ENCODE data around the gene DTNB. TPM values are rescaled to one million over a fixed set of nuclear protein-coding genes. Genes with fewer than 3 reads are reported as not detected.

DTNB gene
- total RNA-seq, 1 experiment from 2014 or later: 19.6 TPM

DNA sequence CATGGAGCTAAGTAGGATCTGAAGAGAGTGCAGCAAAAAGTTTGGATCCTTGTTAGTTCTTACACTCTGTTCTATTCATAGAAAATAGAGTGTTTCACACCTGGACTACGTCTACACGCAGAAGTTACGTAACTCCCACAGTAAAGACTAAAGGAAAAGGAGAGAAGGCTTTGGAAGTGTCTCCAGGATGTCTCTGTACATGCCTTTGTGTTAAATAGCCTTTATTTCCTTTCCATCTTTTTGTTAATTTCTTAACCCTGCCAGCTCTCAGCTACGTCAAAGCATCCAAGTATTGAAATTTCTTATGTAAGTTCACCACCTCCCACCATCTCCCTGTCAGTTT is 8.4 kb downstream of the DTNB start:
- H3K4me3 ChIP-seq (ENCODE audit: low read depth, low read length, poor library complexity, severe bottlenecking): no peak overlapping the region
- POLR2A ChIA-PET (ENCODE audit: low non-redundant PET): no interaction called here
- BruUV-seq (replicated peaks): no TSS peak
- no peak for DNase-seq (ENCODE audit: low spot score)
- no peaks in the 10 kb centered on the region for H3K27me3 ChIP-seq (replicated peaks; ENCODE audit: insufficient read depth, low read depth, low read length, poor library complexity)
- CTCF ChIA-PET: interaction anchor here (0.6 to 1.8 kb wide), 8 partner anchors 12 to 690 kb away, joined by 3 to 12 read pairs (median 4); no protein-coding TSS in a partner anchor
- TF ChIP-seq, protein P1, sequence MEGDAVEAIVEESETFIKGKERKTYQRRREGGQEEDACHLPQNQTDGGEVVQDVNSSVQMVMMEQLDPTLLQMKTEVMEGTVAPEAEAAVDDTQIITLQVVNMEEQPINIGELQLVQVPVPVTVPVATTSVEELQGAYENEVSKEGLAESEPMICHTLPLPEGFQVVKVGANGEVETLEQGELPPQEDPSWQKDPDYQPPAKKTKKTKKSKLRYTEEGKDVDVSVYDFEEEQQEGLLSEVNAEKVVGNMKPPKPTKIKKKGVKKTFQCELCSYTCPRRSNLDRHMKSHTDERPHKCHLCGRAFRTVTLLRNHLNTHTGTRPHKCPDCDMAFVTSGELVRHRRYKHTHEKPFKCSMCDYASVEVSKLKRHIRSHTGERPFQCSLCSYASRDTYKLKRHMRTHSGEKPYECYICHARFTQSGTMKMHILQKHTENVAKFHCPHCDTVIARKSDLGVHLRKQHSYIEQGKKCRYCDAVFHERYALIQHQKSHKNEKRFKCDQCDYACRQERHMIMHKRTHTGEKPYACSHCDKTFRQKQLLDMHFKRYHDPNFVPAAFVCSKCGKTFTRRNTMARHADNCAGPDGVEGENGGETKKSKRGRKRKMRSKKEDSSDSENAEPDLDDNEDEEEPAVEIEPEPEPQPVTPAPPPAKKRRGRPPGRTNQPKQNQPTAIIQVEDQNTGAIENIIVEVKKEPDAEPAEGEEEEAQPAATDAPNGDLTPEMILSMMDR (conservative IDR thresholded peaks at IDR 0.05; ENCODE audit: low read depth, low read length): 0 out of 2 replicates have a peak, but pooled peaks have one; percentile 5
- no peak for TF ChIP-seq EZH2 (IDR thresholded peaks at IDR 0.05; ENCODE audit: borderline replicate concordance, low read depth, low read length, poor library complexity, severe bottlenecking)
- H3K9me3 ChIP-seq (ENCODE audit: low read depth, low read length, poor library complexity, severe bottlenecking): no peaks in the 10 kb centered on the region
- no peaks in the 10 kb centered on the region for H3K36me3 ChIP-seq (ENCODE audit: insufficient read depth, low read length, poor library complexity, severe bottlenecking)
- H3K4me1 ChIP-seq (ENCODE audit: insufficient read depth, low read length, poor library complexity, severe bottlenecking): peaks cover 15% of the 10 kb centered on the region
- H3K27ac ChIP-seq (ENCODE audit: low read depth, low read length, poor library complexity, severe bottlenecking): no peak overlapping the region
- intact Hi-C loops (cut with micrococcal nuclease; ENCODE audit: unreplicated experiment): loop anchor here (2.0 to 10.0 kb wide), 2 partner anchors 58 to 360 kb away; no protein-coding TSS in a partner anchor

- CTCF ChIA-PET: interaction anchor here (0.6 to 1.8 kb wide), 9 partner anchors 10 to 689 kb away, joined by 3 to 12 read pairs (median 3); partner anchors contain the start of gene DTNB
- no peak overlapping the region for H3K4me3 ChIP-seq (ENCODE audit: low read depth, low read length, poor library complexity, severe bottlenecking)
- H3K27me3 ChIP-seq (replicated peaks; ENCODE audit: insufficient read depth, low read depth, low read length, poor library complexity): no peaks in the 10 kb centered on the region
- no TSS peak for BruUV-seq (replicated peaks)
- peak; percentile 83 for DNase-seq (ENCODE audit: low spot score)
- H3K36me3 ChIP-seq (ENCODE audit: insufficient read depth, low read length, poor library complexity, severe bottlenecking): no peaks in the 10 kb centered on the region
- POLR2A ChIA-PET (ENCODE audit: low non-redundant PET): no interaction called here
- intact Hi-C loops (cut with micrococcal nuclease; ENCODE audit: unreplicated experiment): loop anchor here (2.0 to 10.0 kb wide), 2 partner anchors 58 to 360 kb away; no protein-coding TSS in a partner anchor
- no peak overlapping the region for H3K27ac ChIP-seq (ENCODE audit: low read depth, low read length, poor library complexity, severe bottlenecking)
- peaks cover 15% of the 10 kb centered on the region for H3K4me1 ChIP-seq (ENCODE audit: insufficient read depth, low read length, poor library complexity, severe bottlenecking)
- no peaks in the 10 kb centered on the region for H3K9me3 ChIP-seq (ENCODE audit: low read depth, low read length, poor library complexity, severe bottlenecking)
- no peak for TF ChIP-seq EZH2 (IDR thresholded peaks at IDR 0.05; ENCODE audit: borderline replicate concordance, low read depth, low read length, poor library complexity, severe bottlenecking)
- TF ChIP-seq, protein P1 (conservative IDR thresholded peaks at IDR 0.05; ENCODE audit: low read depth, low read length): peak; percentile 86
Measured at GRCh38 chr2:25664183-25664964, 9.0 kb downstream of the DTNB start.

- intact Hi-C loops (cut with micrococcal nuclease; ENCODE audit: unreplicated experiment): no loop called here
- ChIA-PET POLR2A (ENCODE audit: low non-redundant PET) (no interaction called here), CTCF (no interaction called here)
- Histone ChIP-seq H3K27ac (ENCODE audit: low read depth, low read length, poor library complexity, severe bottlenecking) (no peak overlapping the region), H3K4me1 (ENCODE audit: insufficient read depth, low read length, poor library complexity, severe bottlenecking) (peaks cover 4% of the 10 kb centered on the region), H3K36me3 (ENCODE audit: insufficient read depth, low read length, poor library complexity, severe bottlenecking) (no peaks in the 10 kb centered on the region), H3K4me3 (ENCODE audit: low read depth, low read length, poor library complexity, severe bottlenecking) (no peak overlapping the region), H3K27me3 (replicated peaks; ENCODE audit: insufficient read depth, low read depth, low read length, poor library complexity) (no peaks in the 10 kb centered on the region), H3K9me3 (ENCODE audit: low read depth, low read length, poor library complexity, severe bottlenecking) (no peaks in the 10 kb centered on the region)
- BruUV-seq (replicated peaks): no TSS peak
- DNase-seq (ENCODE audit: low spot score): no peak
- TF ChIP-seq, protein P1 (conservative IDR thresholded peaks at IDR 0.05; ENCODE audit: low read depth, low read length): no peak
- no peak for TF ChIP-seq EZH2 (IDR thresholded peaks at IDR 0.05; ENCODE audit: borderline replicate concordance, low read depth, low read length, poor library complexity, severe bottlenecking)
Measured at GRCh38 chr2:25655316-25655715, 18.1 kb downstream of the DTNB start.

All from A673 (cell line).